ENCODE results near the gene SH3GL1.

DNA sequence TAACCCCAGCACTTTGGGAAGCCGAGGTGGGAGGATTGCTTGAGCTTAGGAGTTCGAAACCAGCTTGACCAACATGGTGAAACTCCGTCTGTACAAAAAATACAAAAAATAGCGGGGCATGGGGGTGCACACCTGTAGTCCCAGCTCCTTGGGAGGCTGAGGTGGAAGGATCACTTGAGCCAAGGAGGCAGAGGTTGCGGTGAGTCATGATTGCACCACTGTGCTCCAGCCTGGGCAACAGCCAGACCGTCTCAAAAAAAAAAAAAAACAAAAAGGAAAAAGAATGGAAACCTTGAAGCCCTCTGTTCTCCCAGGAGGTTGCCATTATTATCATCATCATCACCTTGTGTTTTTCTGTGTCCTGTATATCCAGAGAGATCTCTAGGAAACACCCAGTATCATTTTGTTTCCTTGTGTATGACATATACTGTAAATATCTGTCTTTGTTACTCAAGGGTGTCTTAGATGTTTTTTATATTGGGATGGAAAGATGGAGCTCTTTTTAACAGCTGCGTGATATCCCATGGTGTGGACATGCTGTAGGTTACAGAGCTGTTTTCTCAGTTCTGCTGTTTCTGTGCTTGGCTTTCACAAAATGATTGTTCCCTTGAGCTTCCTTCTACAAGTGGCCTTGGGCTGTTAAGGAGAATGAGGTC is 13.9 kb upstream of the SH3GL1 start:
- TF ChIP-seq, protein P1, sequence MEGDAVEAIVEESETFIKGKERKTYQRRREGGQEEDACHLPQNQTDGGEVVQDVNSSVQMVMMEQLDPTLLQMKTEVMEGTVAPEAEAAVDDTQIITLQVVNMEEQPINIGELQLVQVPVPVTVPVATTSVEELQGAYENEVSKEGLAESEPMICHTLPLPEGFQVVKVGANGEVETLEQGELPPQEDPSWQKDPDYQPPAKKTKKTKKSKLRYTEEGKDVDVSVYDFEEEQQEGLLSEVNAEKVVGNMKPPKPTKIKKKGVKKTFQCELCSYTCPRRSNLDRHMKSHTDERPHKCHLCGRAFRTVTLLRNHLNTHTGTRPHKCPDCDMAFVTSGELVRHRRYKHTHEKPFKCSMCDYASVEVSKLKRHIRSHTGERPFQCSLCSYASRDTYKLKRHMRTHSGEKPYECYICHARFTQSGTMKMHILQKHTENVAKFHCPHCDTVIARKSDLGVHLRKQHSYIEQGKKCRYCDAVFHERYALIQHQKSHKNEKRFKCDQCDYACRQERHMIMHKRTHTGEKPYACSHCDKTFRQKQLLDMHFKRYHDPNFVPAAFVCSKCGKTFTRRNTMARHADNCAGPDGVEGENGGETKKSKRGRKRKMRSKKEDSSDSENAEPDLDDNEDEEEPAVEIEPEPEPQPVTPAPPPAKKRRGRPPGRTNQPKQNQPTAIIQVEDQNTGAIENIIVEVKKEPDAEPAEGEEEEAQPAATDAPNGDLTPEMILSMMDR (conservative IDR thresholded peaks at IDR 0.05; ENCODE audit: low read depth, low read length) = no peak
- no peak for TF ChIP-seq EZH2 (IDR thresholded peaks at IDR 0.05; ENCODE audit: borderline replicate concordance, low read depth, low read length, poor library complexity, severe bottlenecking)
